Neural progenitor cell (in vitro differentiated cells): ENCODE data around the gene PDP2.

ENCODE experiments used
- EZH2phosphoT487 ChIP-seq: fragments of 200-600 bp; sonication (generic); IDR thresholded peaks from 2 replicates; pipeline ENCODE4 v1.6.1; 2017; ENCODE audit warnings: antibody characterized with exemption
- TF ChIP-seq, protein P1 (sequence below): fragments of 200-600 bp; sonication (generic); IDR thresholded peaks from 2 replicates; pipeline ENCODE4 v1.5.1; 2017; ENCODE audit warnings: antibody characterized with exemption, mild to moderate bottlenecking

DNA sequence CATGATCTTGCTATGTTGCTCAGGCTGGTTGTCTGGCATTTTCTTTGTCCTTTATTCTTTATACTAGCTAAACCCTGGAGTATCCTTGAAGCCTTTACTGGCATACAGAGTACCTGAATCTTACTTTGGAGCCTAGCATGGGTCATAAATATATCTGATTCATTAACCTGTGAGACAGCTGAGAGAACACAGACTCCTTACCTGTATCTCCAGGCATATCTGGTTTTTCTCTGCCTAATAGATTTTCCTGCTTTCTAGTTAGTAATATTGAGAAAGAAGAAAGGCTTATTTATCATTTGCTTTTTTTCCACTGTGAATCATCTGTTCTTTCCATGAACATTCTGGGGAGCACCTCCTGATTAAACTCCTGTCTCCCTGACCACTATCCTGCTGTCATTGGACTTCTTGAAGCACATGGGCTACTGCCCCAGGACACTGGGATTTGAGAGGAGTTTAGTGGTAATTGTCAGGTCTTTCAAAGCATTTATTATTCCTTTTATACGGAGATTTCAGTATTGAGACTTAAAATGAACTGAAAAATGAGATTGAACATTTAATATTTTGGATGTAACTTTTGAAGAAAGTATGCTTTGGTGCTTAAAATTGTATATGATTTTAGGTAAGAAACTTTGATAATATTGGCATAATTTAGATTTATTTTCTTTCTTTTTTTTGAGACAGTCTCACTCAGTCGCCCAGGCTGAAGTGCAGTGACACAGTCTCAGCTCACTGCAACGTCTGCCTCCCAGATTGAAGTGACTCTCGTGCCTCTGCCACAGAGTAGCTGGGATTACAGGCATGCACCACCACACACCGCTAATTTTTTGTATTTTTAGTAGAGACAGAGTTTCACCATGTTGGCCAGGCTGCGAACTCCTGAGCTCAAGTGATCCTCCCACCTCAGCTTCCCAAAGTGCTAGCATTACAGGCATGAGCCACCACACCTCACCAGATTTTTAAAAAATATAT lies 8.6 kb downstream of the PDP2 start:
- TF ChIP-seq, protein P1, sequence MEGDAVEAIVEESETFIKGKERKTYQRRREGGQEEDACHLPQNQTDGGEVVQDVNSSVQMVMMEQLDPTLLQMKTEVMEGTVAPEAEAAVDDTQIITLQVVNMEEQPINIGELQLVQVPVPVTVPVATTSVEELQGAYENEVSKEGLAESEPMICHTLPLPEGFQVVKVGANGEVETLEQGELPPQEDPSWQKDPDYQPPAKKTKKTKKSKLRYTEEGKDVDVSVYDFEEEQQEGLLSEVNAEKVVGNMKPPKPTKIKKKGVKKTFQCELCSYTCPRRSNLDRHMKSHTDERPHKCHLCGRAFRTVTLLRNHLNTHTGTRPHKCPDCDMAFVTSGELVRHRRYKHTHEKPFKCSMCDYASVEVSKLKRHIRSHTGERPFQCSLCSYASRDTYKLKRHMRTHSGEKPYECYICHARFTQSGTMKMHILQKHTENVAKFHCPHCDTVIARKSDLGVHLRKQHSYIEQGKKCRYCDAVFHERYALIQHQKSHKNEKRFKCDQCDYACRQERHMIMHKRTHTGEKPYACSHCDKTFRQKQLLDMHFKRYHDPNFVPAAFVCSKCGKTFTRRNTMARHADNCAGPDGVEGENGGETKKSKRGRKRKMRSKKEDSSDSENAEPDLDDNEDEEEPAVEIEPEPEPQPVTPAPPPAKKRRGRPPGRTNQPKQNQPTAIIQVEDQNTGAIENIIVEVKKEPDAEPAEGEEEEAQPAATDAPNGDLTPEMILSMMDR, result no peak
- TF ChIP-seq EZH2phosphoT487, result no peak
